Measurements from ENCODE around the gene BARHL2.

The BARHL2 gene

GRCh38 chr1:90709535-90709934 lies 7.6 kb downstream of the BARHL2 start:
- no peak for DNase-seq

GRCh38 chr1:90708826-90709225 lies 8.3 kb downstream of the BARHL2 start:
- no peak for DNase-seq

GRCh38 chr1:90708236-90708786 lies 8.8 kb downstream of the BARHL2 start:
- no peak for DNase-seq

GRCh38 chr1:90707363-90707710 lies 9.8 kb downstream of the BARHL2 start:
- DNase-seq = no peak

GRCh38 chr1:90706437-90707362 lies 10.4 kb downstream of the BARHL2 start:
- DNase-seq = no peak

DNA sequence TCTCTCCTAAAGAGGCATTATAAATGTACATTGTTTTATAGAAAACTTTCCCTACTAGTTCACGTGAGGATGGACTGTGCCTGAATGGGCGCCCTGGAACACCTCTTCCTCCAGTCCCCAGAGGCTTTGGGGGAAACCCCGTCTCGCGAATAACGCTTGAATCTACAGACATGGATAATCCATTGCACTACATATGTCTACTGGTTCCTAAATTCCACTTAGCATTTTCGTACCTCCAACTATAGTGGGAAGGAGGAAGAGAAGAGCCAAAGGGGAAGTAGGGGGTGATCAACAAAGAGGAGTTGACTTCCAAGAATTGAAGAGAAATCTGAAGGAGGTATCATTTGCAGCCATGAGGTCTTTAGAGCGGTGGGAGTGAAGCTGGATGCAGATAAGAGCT lies 11.1 kb downstream of the BARHL2 start:
- DNase-seq = no peak

DNA sequence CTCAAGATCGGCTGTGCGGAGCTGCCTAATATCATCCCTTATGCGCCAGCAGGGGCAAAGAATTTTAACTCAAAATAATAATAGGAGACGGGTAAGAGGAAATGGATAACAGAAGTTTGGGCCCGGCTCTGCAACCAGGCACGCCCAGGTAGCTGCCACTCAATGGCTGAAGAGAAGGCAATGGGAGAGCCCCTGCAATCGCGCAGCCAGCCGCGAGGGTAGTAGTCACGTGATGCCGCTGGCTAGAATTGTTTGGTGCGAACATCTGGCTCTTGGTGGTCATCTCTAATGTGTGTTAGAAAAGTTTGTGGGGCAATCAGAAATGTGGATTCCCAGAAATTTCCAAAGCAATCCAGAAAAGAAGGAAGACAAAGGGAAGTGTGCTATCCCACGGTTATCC lies 12.3 kb downstream of the BARHL2 start:
- DNase-seq = no peak

- no peak for DNase-seq
Measured at GRCh38 chr1:90694846-90695245, 22.3 kb downstream of the BARHL2 start.

DNA sequence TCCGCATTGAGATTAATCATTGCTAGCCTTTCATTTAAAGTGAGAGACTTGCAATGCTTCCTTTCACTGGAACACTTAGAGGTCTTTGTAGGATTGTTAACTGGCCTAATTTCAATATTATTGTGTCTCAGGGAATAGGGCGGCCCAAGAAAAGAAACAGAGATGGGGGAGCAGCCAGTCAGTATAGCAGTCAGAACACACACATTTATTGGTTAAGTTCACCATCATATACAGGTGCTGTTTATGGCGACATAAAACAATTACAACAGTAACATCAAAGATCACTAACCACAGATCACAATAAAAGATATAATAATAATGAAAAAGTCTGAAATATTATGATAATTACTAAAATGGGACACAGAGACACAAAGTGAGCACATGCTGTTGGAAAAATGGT lies 29.4 kb downstream of the BARHL2 start:
- DNase-seq = no peak

DNA sequence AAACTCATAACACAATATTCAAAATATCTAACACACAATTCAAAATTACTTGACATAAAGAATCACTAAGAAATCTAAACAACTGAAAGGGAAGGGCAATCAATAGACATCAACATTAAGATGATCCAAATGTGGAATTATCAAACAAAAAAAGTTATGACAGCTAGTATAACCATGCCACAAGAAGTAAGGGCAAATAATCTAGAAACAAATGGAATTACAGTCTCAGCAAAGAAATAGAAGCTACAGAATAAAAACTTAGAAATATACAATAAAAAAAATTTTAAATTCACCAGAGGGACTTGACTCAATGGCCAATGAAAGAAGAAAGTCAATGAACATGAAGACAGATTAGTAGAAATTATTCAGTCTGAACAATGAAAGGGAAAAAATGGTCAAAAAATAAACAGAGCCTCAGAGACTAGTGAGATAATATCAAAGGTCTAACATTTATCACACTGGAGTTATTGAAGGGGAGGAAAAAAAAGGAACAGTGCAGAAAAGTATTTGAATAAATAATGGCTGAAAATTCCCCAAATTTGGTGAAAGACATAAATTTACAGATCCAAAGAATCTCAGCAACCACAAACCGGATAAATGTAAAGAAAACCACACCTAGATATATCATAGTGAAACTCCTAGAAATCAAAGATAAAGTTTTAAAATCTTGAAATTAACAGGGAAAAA lies 41.8 kb downstream of the BARHL2 start:
- no peak for DNase-seq

GRCh38 chr1:90671741-90672140 lies 45.4 kb downstream of the BARHL2 start:
- DNase-seq = no peak

- no peak for DNase-seq
Measured at GRCh38 chr1:90671251-90671650, 45.9 kb downstream of the BARHL2 start.
